Choroid plexus epithelial cell (primary cell): ENCODE measurements around the gene EPHB2.

Experiments
- DNase-seq: peaks from one replicate; pipeline ENCODE4 v3.0.0-alpha.2; 2010; ENCODE audit warnings: low read depth
- H3K4me3 ChIP-seq: 2 replicates; pipeline ENCODE4 v1.5.1; 2011; ENCODE audit warnings: low read depth, mild to moderate bottlenecking, control low read depth, low read length, moderate library complexity
- TF ChIP-seq, protein P1 (sequence below): conservative IDR thresholded peaks from 2 replicates; pipeline ENCODE4 v1.5.1; 2011; ENCODE audit warnings: low read depth, mild to moderate bottlenecking, control low read depth, inconsistent platforms, low read length, moderate library complexity

EPHB2 gene

DNA sequence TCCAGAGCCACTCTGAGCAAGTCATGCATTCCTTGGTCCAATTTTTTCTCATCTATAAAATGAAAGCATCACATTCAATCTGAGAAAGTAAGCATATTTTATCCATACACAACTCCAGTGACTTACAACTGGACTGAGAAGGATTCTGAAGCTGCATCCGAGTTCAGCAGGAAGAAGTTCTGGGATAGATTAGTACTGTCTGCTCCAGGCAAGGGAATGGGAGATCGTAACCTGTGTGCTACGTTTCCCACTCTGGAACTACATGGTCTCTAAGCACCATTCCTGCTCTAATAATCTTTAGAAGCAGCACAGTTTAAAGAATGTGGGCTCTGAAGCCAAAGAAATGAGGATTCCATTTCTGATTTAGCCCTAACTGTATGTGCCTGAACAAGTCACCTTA, 182.7 kb downstream of the EPHB2 start:
- H3K4me3 ChIP-seq, result no peak overlapping the region
- DNase-seq, result no peak
- TF ChIP-seq, protein P1, sequence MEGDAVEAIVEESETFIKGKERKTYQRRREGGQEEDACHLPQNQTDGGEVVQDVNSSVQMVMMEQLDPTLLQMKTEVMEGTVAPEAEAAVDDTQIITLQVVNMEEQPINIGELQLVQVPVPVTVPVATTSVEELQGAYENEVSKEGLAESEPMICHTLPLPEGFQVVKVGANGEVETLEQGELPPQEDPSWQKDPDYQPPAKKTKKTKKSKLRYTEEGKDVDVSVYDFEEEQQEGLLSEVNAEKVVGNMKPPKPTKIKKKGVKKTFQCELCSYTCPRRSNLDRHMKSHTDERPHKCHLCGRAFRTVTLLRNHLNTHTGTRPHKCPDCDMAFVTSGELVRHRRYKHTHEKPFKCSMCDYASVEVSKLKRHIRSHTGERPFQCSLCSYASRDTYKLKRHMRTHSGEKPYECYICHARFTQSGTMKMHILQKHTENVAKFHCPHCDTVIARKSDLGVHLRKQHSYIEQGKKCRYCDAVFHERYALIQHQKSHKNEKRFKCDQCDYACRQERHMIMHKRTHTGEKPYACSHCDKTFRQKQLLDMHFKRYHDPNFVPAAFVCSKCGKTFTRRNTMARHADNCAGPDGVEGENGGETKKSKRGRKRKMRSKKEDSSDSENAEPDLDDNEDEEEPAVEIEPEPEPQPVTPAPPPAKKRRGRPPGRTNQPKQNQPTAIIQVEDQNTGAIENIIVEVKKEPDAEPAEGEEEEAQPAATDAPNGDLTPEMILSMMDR, result no peak

- DNase-seq, result no peak
- TF ChIP-seq, protein P1, result no peak
- no peak overlapping the region for H3K4me3 ChIP-seq
Observed at GRCh38 chr1:22895357-22895756, 184.7 kb downstream of the EPHB2 start.

DNA sequence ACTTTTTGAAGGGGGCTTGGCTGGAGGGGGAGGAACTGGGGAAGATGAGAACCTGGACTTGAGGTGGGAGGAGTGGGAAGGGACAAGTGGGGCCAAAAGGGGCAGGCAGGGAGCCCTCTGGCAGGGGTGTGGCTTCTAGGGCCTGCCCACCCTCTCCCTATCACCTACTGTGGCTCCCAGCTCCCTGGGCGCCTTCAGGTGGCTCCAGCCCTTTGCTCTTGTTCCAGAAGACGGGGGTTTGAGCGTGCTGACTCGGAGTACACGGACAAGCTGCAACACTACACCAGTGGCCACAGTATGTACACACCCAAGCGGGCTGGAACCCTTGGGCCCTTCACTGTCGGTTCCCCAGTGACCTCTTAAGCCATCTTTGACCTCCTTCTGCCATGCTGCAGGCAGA, 185.5 kb downstream of the EPHB2 start:
- no peak overlapping the region for H3K4me3 ChIP-seq
- DNase-seq, result no peak
- TF ChIP-seq, protein P1, result no peak

DNA sequence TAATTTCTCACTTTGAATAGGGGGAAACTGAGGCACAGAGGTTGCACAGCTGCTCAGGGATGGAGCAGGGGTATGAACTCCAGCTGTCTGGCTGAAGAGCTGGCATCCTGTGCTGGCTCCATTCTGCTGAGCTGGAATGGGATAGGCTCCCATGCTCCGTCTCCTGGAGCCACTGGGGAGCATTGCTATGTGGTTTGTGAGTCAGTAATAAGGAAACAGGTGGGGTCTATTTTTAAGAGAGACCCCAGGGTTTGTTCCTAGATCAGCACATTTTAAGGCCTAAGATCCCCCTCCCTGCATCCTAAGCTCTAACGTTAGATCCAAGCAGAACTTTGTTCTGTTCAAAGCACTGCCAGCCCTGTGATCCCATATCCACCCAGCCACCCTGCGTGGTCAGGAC, 189.8 kb downstream of the EPHB2 start:
- DNase-seq, result no peak
- TF ChIP-seq, protein P1, result no peak
- no peak overlapping the region for H3K4me3 ChIP-seq

- TF ChIP-seq, protein P1, result no peak
- DNase-seq, result no peak
- no peak overlapping the region for H3K4me3 ChIP-seq
Observed at GRCh38 chr1:22903113-22903512, 192.5 kb downstream of the EPHB2 start.

DNA sequence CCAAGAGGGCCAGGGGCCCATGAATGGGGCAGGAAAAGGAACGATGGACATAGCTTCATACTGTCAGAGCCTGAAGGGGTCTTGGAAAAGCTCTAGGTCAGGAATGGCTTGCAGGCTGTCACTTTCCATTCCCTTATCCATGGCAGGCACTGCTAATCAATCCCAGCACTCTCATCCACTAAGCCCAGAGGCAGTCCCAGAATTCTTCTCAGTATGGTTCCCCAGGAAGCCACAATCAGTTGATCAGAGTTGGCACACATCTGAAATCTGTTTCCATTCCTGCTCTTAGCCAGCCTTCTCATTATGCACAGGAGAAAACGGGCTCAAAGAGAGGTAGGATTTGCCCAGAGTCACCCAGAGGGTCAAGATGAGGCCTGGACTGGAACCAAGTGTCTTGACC, 196.3 kb downstream of the EPHB2 start:
- no peak for DNase-seq
- TF ChIP-seq, protein P1, result no peak
- no peak overlapping the region for H3K4me3 ChIP-seq

DNA sequence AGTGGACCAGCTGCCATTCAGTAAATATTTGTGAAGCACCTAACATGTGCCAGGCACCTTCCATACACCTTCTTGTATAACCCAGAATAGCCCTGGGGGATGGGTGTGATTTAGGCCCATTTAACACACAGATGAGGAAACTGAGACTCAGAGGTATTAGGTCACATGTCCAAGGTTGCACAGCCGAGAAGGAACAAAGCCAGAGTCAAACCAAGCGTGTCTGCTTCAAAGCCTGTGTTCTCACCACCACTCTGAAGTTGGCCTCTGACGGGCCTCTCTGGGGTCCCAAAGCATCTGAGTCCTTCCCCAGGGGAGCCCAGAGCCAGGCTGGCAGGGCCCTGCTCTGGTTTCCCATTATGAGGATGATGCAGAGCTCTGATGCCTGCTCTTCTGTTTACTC, 196.9 kb downstream of the EPHB2 start:
- H3K4me3 ChIP-seq, result no peak overlapping the region
- TF ChIP-seq, protein P1, result no peak
- no peak for DNase-seq
